GM12873 (cell line): Measurements from ENCODE around the gene KRT36.

Source experiments
- TF ChIP-seq, protein P1 (sequence below): IDR thresholded peaks from 2 replicates; pipeline ENCODE4 v1.5.1; 2012; ENCODE audit warnings: low read depth, mild to moderate bottlenecking, moderate library complexity, low read length, control low read depth; ENCODE audit not compliant: insufficient read depth; ENCODE audit errors: missing control alignments

Gene KRT36

DNA sequence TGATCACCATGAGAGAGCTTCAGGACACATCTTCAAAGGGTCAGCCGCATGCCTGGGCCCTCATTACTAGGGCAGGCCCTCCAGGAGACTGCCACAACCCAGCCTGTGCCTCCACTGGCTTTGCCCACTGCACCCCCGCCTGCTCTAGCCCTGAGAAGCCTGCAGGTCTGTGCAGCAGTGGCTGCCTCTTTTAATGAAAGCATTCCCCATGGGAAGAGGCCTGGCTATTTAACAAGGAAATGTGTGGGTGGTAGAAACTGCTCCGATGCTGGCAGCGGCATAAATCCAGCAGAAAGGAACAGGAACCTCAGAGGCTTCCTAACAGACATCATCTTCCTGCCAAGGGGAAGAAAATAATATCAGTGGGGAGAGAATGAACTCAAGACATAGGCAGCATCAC lies 22.1 kb downstream of the KRT36 start:
- TF ChIP-seq, protein P1, sequence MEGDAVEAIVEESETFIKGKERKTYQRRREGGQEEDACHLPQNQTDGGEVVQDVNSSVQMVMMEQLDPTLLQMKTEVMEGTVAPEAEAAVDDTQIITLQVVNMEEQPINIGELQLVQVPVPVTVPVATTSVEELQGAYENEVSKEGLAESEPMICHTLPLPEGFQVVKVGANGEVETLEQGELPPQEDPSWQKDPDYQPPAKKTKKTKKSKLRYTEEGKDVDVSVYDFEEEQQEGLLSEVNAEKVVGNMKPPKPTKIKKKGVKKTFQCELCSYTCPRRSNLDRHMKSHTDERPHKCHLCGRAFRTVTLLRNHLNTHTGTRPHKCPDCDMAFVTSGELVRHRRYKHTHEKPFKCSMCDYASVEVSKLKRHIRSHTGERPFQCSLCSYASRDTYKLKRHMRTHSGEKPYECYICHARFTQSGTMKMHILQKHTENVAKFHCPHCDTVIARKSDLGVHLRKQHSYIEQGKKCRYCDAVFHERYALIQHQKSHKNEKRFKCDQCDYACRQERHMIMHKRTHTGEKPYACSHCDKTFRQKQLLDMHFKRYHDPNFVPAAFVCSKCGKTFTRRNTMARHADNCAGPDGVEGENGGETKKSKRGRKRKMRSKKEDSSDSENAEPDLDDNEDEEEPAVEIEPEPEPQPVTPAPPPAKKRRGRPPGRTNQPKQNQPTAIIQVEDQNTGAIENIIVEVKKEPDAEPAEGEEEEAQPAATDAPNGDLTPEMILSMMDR = no peak

GRCh38 chr17:41466988-41467387 lies 22.7 kb downstream of the KRT36 start, which contains the start of gene KRT32:
KRT32 (minus strand) TSS chr17:41467386; CDS start chr17:41467325, 61 bp downstream.
- TF ChIP-seq, protein P1 = no peak

GRCh38 chr17:41464682-41465081 lies 25.0 kb downstream of the KRT36 start:
- TF ChIP-seq, protein P1 = no peak

DNA sequence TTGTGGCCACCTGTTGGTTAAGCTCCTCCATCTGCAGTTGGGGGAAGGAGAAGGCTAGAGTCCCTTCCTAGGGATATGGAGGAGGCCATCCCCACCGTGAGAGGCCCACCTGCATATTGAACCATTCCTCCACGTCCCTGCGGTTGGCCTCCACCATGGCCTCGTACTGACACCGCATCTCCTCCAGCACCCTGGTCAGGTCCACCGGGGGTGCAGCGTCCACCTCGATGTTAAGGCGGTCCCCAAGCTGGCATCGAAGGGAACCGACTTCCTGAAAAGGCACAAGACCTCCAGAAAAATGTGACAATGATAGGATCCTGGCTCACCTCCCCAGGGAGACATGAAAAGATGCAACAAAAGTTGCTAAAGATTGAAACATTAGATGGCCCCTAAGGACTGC lies 25.5 kb downstream of the KRT36 start:
- TF ChIP-seq, protein P1 = no peak

- TF ChIP-seq, protein P1 = no peak
Measured at GRCh38 chr17:41463746-41464145, 26.0 kb downstream of the KRT36 start.

- TF ChIP-seq, protein P1 = no peak
Measured at GRCh38 chr17:41462705-41463104, 27.0 kb downstream of the KRT36 start.

- TF ChIP-seq, protein P1 = no peak
Measured at GRCh38 chr17:41457676-41458075, 32.0 kb downstream of the KRT36 start.
